Measurements from ENCODE around the gene N4BP2L2.

N4BP2L2 gene

GRCh38 chr13:32456591-32456990 is 82.0 kb downstream of the N4BP2L2 start:
- no peak for DNase-seq

- DNase-seq: no peak
Observed at GRCh38 chr13:32455594-32455903, 83.0 kb downstream of the N4BP2L2 start.

DNA sequence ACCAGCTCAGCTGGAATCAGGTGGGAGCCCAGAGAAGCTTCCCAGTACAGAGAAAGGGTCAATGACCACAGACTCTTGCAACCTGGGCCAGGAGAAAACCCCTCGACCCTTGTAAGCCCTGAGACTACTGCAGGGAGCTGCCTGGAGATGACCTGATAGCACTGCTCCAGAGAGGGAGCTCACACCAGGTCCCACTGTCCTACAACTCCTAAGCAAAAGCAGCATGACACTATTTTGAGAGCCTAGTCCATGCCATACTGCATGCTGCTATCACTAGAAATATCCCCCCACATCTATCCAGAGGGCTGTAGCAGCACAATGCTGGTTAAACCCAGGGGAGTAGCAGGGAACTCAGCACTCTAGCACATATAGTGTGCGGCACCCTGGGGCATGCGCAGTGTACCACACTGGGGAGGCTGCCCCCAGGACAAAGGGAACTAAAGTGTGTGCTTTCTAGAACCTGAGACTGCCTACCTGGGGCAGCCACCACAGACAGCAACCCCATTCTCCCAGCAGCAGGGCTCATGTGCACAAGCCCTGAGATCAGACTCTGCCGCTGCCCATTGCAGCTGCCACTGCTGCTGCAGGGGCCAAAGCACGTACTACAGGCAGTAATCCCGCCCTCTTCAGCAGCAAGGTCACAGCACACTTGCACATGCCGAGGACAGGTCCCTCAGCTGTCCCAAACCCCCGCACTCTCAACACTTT is 83.6 kb downstream of the N4BP2L2 start:
- DNase-seq: no peak

GRCh38 chr13:32453981-32454380 is 84.6 kb downstream of the N4BP2L2 start:
- no peak for DNase-seq

DNA sequence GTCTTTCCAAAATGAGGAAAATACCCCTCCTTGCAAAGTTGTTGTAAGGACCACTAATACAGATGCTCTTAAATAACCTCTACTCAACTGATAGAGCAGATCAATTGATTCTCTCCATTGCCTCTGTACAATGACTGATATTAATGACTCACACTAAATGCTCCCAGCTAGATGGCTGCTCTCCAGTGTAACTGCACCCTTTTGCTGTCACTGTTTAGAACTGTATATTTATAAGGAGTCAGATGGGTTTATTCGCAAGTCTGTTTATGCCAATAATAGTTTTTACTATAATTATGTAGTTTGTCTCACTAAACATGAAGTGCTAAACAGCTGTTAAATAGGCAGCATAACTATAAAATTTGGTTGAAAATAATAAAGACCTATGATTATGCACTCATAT is 89.6 kb downstream of the N4BP2L2 start:
- no peak for DNase-seq

GRCh38 chr13:32447894-32448623 is 90.5 kb downstream of the N4BP2L2 start:
- DNase-seq: no peak

DNA sequence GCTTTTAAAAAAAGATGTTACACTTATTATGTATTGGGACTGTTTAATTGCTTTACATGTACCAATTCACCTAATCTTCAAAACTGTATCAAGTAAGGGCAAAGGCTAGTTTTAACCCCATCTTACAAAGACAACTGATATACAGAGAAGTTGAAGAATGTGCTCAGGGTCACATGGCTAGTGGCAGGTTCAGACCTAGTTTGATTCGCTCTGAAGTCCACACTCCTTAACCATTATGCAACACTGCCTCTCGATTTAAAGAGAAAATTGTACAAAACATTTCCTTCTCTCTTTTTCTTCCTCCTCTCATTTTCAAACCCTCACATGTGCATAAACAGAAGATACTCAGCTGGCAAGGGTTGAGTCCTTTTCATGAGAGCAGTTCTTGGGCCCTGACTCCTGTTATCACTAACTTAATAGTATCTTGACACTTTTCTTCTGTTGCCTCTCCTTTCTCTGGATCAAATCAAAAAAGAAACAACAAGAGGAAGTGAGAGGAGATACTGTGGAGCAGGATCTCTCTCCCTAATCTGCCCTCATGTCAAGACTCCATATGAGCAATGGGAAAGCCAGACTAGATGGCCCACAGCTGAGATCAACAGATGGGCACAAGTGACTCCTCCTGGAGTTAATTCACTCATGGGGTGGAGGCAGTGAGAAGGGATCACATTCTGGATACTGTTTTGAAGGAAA is 91.7 kb downstream of the N4BP2L2 start:
- no peak for DNase-seq

GRCh38 chr13:32446220-32446619 is 92.4 kb downstream of the N4BP2L2 start:
- no peak for DNase-seq

- DNase-seq: no peak
Observed at GRCh38 chr13:32445461-32445860, 93.1 kb downstream of the N4BP2L2 start.

GRCh38 chr13:32443111-32443510 is 95.5 kb downstream of the N4BP2L2 start:
- DNase-seq: peak; percentile 23

DNA sequence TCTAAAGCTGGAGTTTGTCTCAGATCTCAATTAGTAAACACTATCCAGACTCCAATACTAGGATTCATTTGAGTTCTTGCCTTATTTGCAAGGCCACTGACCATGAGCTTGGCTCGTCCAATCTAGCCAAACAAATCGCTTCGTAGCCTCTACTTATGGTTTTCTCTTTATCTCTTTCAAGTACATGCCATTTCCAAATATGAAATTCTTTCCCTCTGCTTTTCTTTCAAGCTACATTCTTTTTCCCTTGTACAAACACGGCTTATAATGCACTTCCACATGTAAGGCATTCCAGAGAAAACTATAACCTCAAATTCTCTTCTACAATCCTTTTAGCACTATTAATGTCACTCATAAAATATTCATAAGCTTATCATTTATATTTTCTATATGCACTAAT is 99.7 kb downstream of the N4BP2L2 start:
- DNase-seq: no peak

GRCh38 chr13:32432856-32433255 is 105.7 kb downstream of the N4BP2L2 start:
- no peak for DNase-seq

GRCh38 chr13:32431361-32431760 is 107.2 kb downstream of the N4BP2L2 start:
- DNase-seq: no peak

- peak; percentile 17 for DNase-seq
Observed at GRCh38 chr13:32430018-32430747, 108.4 kb downstream of the N4BP2L2 start.

DNA sequence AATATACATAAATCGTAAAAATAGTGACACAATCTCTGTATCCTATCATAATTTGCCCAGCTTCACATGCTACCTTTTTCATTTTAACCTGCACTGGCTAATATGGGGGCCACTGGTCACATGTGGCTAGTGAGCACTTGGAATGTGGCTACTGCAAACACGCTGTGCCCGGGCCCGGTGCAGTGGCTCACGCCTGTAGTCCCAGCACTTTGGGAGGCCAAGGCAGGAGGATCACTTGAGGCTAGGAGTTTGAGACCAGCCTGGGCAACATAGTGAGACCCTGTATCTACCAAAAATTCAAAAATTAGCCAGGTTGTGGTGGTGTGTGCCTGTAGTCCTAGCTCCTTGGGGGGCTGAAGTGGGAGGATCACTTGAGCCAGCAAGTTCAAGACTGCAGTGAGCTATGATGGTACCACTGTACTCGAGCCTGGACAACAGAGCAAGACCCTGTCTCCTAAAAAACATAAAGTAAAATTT is 109.1 kb downstream of the N4BP2L2 start:
- DNase-seq: no peak

DNA sequence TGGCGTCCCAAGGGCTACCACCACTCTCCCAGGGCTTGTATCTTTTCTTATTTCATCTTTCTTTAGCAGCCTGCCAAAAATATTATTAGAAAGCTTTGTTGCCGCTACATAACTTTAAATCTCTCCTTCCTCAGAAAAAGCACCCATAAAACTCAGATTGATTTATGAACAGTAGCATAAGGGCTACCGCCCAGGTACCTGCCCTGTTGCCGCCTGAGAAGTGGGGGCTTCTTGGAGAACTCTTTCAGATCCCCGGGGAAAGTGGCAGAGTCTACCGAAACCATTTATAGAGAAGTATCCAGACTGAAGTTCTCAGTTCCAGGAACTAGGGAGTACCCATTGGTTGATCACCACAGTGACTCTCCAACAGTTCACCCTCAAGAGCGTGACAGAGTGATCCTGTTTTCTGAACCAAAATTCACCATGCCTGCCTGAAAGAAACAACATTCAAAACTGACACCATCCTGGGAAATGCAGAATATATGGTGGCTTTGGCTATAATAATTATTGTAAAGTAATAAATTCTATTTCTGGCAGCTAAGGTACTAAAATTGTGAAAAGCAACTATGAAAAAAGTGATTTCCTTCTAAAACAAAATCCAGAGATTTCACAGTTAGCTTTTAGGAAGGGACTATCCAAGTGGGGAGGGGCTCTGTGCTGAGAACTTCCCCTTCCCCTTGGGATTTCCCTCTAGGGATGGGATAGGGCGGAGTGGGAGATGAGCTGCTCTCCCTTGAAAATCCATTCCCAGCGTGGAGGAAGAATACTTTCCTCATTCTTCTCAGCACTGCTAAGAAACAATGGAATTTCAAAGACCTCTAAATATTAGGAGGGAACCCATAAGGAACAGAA is 109.8 kb downstream of the N4BP2L2 start:
- peak; percentile 2 for DNase-seq

DNA sequence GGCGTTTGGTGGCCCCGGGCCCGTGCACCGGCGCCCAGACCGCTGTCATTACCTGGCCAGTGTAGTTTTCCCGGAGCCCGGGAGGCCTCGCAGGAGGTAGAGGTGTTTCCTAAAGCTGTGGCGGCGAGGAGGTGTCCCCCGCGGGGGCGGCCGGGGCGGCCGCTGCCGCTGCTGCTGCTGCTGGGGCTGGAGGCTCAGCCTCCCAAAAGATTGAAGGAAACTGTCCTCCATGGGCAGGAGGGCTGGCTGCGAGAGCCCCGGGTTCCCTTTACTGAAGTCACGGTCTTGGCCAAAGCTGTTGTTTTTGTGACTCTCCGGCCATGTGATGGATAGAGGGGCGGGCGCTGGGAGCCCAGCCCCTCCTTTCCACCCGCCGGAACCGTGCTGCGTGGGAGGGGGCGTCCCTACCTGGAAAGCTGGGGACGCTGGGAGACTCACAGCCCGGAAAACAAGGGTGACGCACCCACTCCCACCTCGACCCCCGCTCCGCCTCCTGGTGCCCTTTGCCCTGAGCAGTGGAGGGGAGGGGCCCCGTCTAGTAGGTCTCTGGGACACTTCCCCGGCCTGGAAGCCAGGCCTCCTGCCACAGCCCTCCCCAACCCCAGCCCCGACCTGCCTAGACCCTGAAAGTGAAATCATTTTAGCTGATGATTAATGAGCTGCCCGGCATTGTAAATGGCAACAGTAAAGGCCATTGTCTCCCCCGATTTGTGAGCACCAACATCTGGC is 110.6 kb downstream of the N4BP2L2 start, which contains the start of gene N4BP2L1:
Gene N4BP2L1, minus strand, starts transcription at position 279 of the 729 bp plus-strand sequence. Its CDS starts 48 bp downstream, at position 231.
- DNase-seq: peak; percentile 68

GRCh38 chr13:32426990-32427851 is 111.4 kb downstream of the N4BP2L2 start:
- peak; percentile 69 for DNase-seq

DNA sequence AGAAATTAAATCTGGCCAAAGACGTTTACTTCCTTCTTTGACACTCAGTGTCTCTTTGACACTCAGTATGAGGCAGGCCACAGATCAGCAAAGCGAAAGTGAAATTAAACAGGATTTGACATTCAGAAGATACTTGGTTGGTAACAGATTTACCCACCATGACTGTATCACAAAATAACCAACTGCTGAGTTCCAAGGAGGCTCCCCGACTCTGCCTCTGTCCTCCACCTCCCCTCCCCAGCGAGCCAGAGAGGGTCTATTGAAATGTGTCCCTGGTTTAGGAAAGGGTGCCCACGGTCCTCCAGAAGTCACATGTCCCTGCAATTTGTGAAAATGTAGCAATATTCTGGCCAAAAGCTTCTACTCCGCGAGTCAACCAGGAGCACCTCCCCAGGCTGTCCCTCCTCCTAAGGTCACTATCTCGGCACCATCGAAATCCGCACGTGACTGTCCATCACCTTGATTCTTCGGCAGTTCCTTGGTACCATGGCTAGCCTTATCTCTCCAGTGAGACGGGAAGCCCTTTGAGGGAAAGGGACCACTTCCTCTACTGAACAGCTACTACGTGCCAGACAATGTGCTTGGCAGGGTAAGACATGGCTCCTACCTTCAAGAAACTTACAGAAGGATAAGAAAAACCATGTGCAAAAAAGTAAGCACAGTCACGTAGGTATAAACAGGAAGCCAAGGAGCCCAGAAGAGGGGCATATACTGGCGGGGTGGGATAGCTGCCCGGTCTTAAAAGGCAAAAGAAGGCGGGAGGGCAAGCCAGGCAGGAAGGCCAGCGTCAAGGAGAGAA is 112.2 kb downstream of the N4BP2L2 start:
- peak; percentile 78 for DNase-seq

All from RPMI8226 (cell line).